NCI-H1092 (cell line): ENCODE data around the gene ST7.

Experiments
- DNase-seq: peaks from one replicate; lab custom pipeline; 2025; lab: John Stamatoyannopoulos, UW

The ST7 gene

DNA sequence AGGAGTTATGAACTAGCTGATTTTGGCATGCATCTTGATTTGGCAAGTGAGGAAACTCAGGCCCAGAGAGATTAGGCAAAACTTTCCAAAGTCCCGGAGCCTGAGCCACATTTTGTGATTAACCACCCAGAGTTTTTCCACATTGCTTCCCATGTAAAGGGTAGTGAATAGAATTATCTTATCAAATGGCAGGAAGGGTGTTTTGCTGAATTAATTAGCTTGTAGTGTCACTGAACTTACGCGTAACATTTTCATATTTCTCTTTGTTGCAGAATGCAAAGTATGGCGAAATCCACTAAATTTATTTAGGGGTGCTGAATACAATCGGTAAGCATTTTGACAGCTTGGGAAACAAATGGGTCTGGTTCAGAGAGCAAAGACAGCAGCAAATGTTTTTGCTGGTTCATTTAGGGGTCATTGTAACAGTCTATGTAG is 176.2 kb downstream of the ST7 start:
- DNase-seq, result no peak

DNA sequence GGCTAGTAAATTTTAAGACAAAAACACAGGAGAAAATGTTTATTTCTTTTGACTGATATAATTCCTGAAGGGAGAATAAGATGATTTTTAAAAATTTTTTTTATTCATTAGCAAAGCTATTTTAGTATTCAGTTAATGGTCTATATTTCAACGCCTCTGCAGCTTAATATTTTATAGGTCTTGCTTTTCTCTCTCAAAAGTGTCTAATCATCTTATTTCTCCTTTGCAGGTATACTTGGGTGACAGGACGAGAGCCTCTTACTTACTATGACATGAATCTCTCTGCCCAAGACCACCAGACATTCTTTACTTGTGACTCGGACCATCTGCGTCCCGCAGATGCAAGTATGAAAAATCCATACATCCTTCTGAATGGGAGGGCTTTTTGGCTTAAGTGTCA is 177.0 kb downstream of the ST7 start:
- no peak for DNase-seq

DNA sequence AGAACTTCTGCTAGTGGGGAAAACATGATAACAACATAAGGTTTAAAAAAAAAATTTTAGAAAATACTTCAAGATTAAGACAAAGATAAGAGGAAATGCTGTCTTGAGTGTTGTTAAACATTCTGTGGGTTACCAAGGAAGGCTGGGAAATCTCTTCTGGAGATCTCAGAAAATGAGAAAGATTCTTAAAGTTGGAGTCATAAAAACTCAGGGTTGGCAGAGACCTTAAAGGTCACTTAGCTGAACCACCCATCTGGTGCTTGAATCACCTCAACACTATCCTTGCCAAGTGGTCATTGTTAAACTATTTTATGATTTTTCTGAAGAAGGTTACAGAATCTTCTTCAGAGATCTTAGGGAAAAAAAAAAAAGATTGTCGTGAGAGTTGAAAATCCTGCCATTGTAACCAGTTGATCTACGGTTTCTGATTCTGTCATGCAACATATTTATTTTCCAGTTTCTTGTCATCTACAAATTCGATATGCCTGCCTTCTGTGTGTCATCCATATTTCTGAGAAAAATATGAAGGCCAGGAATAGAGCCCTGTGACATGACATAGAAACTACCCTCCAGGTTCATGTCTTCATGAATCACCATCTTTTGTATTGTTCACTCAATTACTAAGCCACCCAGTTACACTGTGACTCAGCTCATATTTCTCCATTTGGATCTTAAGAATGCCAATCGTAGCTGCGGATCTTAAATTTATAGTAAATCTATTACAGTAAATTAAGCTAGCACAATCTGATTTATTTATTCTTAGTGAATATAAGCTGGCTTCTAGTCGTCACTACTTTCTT is 179.2 kb downstream of the ST7 start:
- no peak for DNase-seq

DNA sequence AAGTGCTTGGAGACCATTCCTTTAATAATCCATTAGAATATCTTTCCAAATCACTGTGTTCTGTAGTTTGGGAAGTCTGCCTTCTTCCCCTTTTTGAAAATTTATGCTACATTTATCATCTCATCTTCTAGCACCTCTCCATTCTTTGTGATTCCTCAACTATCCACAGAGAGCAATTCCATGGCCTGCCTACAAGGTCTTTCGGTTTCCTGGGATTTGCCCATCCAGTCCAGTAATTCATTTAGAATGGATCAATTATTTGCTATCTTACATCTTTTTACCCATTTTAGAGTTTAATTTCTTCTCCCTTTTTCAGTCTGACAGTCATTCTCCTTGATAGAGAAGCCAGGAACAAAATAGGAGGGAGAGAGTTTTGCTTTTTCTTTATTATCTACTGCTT is 179.8 kb downstream of the ST7 start:
- DNase-seq, result no peak

DNA sequence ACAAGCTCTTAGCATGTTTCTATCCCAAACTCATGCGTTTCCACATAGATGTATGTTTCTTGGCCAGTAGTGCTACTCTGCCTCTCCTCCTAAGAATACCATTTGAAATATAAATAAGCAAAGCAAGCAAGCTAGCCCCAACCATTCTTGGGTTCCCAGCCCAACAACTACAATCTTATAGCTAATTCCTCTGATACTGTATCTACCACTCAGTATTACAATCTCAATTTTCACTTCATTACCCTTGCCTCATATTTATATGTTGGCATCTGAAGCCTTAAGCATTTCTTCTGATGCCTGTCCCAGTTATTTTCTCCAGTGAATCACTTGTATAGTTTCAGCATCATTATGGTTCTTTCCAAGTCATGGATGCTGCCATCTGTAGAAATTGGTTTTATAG is 181.1 kb downstream of the ST7 start:
- DNase-seq, result no peak

DNA sequence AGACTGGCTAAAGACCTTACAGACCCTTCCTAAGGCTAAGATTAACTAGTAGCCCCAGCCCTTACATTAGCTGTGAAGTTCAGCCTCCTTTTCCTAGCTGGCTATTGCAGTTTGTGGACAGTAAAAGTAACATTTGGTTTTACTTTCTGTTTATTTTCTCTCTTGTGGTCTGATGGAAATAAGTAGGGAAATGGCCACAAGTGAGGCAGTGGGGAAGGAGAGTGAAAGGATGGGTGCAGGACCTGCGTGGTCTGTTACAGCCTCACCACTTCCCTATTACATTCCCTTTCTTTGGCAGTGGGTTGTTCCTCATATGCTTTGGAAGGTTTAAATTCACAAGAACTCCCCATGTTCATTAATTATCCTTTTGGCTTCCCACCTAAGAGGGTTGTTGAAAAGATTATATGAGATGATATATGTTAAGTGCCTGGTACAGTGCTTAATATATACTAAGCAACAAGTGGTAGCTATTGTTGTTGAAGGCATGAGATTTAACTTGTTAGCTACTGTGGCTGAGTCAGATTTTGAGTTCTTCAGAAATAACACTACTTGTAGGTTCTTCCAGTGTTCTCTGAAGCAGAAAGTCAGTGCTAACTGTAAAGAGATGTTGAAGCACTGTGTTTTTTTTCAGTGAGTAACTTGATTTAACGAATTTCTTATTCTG is 181.7 kb downstream of the ST7 start:
- no peak for DNase-seq

DNA sequence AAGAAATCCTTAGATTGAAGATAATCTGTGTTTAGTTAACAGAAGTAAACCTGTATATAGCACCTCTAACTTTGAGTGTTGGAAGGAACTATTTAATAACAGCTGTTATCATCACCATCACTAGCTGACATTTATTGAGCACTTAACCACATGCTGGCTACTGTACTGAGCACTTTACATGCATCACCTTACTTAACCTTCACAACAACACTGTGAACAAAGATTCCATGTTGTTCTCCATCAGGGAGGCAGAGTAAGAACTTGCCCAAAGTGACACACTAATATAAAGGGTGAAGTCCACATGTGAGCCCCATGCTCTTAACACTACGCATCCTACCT is 182.2 kb downstream of the ST7 start:
- no peak for DNase-seq

DNA sequence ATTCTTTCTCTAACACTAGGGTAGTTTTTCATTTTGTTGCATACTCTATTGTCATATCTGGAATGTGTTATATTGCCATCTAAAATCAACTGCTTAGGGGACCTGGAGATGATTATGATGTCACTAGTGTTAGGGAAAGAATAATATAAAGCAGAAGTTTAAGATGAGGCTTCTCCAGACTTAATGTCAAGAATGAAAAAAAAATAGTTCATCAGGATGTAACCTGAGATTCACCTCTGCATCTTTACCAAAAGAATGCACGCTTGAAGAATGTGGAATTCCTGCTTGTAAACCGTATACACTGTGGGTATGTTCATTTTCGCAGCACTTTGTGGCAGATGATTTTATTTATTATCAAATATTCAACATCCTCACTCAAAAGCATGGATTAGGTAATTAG is 184.6 kb downstream of the ST7 start:
- no peak for DNase-seq

DNA sequence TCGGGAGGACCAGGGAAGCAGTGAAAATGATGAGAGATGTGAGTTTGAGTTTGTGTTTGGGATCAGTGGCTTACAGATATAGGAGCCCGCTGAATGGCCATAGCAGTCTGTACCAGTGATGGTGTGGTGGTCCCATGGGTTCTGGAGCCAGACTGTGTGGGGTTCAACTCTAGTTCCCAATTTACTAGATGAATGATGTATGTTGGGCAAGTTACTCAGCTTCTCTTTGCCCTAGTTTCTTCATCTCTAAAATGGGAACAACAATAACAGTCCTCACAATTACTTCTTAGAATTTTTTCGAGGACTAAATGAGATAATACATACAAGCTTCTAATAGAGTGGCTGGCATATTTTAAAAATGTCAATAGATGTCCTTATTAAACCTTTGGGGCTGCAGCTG is 185.2 kb downstream of the ST7 start:
- no peak for DNase-seq

DNA sequence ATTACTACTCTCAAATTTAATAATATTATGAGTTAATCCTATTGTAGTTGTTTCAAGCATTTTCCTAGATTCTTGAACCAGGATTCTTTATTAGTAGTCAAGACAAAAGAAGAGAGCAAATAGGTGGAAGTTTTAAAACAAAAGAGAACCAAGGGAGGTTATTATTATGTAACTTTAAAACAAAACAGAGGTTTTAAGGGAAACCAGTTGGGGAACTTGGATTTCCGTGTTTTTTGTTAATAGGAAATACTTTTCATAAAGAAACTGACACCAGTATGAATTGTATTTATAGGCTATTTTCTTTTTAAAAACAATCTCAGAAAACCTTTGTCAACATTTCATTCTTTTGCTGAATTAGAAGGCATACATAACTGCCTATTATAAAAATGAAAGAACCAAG is 185.7 kb downstream of the ST7 start:
- DNase-seq, result no peak

DNA sequence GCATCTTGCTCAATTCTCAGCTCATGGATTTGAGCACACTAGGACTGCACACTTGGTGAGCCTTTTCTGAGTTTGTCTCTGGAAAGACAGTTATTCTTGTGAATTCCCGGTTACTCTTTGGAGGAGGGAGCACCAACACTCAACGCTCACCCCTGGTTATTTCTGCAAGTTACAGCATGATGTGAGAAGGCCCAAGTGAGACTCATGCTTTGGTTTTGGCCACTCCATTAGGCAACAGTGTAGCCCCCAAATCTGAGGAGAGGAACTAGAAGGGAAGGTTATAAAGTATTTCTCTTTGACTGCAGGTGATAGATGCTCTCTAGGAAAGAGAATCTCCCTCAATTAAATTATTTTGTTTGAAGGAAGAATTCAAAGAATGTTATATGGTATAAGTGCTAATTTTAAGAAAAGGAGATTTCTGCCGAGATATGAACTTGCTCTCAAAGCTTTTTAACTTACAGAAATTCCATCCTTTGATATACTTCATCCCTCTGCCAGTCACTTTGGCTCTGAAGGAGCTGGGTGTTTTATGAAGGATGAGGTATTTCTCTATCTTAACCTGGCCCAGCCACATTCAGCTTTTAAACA is 186.2 kb downstream of the ST7 start:
- DNase-seq, result no peak

DNA sequence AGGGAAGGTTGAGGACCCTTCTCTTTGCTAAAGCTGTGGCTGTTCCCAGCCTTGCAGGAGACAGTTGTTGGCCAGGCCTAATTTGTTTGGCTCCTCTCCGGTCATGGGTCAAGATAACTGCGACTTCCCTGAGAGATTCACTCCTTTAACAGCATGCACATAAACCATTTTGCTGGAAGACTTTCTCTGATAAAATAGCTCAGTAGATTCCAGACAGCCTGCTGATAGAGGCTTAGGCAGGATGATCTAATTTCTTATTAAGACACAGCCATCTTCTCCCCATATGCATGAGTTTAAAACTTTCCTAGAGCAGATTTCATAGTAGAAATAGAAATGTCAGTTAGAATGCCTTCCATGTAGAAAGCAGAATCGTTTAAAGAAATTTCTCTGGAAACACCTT is 187.6 kb downstream of the ST7 start:
- no peak for DNase-seq

DNA sequence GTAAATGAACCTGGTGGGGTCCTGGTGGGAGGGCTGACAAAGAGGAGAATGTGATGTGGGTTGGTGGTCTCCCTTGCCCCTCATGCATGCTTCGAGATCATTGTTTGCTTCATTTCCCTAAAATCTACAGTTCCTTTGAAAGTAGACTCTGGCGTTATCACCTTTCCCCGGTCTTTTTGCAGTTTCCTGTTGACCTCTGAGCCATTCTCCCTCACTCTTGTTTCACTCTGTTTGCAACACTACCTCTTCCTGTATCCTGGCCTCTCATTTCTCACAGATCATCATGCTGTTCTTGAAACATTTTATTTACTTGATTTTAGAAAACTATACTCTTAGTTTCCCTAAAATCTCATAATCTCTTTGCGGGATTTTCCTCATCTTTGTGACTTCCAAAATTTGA is 189.8 kb downstream of the ST7 start:
- DNase-seq, result no peak

DNA sequence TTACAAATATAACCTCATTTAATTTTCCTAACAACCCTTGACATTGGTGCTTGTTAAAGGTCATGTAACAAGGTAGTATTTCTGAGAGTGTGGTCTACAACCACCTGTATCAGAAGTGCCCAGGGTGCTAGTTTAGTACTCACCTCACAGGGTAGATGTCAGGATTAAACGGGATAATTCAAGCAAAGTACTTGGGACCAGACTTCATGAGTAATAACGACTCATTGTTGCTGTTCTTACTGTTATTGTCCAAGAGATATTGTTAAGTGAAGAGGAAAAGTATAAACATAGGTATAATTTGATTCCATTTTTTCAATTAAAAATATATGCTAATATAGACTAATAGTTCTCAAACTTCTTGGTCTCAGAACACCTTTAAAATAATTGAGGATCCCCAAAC is 190.3 kb downstream of the ST7 start:
- DNase-seq, result no peak

DNA sequence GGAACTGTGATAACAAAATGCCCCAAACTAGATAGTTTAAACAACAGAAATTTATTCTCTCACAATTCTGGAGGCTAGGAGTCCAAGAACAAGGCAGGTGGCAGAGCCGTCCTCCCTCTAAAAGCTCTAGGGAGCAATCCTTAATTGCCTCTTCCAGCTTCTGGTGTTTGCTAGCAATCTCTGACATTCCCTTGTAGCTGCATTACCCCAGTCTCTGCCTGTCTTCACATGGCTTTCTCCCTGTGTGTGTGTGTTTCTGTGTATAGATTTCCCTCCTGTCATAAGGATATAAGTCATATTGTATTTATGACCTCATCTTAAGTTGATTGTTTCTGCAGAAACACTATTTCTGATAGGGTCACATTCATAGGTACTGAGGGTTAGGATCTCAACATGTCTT is 192.0 kb downstream of the ST7 start:
- DNase-seq, result no peak

DNA sequence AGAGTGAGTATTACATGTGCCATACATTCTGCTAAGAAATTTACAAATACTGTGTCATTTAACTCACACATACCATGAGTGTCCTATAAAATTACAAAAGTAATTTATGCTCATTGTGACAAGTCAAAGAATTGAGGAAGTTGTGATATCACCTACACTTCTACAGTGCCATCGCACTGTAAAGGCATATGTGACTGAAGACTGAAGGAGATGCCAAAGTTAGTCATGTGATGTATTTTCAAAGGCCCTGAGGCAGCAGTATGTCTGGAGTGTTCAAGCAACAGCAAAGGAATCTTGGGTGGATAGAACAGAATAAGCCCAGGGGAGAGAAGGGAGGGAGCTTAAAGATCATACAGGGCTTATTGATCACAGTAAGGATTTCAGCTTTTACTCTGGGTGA is 192.8 kb downstream of the ST7 start:
- DNase-seq, result no peak

DNA sequence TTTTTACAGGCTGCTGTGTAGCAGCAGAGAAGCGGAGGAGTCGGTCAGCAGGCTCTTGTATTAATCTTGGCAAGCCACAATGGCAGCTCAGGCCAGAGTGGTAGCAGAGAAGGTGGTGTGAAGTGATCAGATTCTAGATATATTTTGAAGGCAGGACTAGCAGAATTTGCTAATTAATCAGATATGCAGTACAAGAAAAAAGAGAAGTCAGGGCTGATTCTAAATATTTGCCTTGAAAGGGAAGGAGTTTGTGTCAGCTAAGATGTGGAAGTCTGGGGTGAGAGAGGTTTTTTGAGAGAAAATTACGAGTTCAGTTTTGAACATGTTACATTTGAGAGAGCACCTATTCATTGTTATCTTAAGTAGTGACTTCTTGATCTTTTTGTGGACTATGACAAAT is 193.2 kb downstream of the ST7 start:
- no peak for DNase-seq

DNA sequence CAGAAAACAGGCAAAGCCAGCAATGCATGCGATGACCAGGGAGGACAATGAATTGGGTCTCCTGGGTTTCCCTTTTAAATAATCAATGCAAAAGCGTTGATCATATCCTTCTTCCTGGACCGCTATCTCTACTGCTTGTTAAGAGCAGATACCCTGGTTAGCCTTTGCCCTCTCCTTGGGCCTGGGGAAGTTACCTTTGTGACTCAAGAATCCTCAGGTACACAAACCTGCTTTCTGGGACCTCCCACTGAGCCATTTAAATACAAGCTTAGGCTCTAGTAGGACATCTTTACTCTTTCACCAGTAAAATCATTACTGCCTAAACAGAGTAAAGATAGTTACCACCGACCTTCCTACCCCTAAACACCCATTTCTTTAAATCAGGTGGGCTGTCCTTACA is 195.7 kb downstream of the ST7 start:
- no peak for DNase-seq

DNA sequence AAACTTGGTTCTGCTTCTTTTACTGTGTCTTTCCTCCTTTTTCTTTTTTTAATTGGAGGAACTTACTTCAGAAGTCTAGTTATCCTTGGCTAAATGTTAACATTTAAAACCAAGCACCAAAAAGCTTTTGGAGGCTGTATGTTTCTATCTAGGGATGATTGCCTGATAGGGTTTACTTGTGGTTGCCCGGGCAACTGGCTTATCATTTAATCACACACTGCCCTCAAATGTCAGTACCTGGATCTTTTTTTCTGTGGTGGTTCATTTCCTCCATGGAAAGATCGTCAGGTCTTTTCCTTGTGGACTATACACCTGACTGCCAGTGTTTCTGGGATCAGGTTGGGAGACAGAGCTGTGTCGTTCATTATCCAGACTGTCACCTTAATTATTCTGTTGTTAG is 196.4 kb downstream of the ST7 start:
- DNase-seq, result no peak

DNA sequence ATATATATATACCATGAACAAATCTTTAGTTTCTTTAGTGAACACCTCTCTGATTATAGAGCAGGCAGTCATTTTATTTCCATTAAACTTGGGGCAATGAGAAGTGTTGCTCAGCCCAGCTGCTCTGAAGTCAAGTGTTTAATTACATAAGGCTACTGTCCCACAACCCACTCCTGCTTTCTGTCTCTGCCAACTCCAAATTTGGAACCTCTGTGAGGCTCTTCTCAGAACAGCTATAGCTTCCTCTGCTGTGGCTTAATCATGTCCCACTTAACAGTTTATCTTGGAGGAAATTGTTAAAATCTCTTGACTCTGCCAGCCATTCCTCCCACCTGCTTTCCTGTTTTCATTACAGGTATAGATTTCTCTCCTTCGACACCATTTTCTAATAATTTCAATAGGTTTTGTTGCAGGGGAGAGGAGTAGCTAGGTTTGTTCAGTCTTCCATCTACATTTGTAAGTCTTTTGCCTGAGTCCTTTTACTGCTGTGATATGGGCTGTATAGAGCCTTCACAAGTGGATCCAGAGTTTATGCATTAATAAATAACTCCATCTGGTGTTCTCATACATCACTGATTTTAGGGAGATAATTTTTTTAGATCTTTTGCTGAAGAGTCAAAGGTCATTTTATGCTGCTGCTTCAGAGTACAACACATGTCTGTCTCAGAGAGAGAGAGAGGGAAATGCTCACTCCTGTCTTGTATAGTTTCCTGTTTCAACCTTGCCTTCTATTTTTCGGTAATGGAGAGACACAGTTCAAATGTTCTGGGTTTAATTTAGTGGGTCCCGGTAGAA is 199.1 kb downstream of the ST7 start:
- no peak for DNase-seq

DNA sequence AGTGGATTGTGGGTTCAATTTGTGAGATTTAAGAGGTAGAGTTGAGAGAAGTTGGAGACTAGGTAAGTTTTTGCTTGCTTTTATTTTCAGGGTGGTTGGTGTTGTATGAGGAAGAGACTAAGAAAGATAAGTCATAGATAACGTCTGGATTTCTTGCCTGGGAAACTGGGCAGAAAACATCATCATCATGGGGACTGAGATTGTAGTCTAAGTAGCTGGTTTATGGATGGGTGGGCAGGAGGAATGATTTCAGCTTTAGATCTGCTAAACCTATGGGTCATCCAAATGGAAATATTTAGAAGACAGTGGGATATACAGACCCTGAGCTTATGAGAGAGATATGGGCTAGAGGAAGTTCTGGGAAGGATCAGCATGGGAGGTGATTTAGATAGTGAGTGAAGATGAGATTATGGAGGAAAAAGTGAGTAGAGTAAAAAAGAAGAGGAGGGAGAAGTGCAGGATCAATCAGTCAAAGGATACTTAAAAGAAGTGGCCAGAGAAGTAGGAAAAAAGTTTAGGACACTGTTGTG is 199.8 kb downstream of the ST7 start:
- no peak for DNase-seq

DNA sequence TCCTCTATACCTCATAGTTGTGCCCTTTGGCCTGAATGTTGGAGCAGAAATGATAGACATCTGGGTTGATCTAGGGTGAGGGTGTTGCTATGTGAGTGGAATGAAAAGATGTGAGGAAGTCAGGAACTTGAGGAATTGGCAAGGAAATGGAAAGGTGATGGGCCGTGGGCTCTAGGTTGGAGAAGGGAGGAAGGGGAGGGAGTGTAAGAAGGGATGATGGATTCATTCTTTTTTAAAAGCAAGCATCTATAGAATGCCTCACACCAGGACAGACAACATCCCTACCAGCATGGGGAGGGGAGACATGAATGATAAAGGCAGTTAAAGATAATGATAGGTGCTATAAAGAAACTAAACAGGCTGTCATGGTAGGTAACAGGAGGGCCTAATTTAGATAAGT is 201.4 kb downstream of the ST7 start:
- DNase-seq, result no peak

DNA sequence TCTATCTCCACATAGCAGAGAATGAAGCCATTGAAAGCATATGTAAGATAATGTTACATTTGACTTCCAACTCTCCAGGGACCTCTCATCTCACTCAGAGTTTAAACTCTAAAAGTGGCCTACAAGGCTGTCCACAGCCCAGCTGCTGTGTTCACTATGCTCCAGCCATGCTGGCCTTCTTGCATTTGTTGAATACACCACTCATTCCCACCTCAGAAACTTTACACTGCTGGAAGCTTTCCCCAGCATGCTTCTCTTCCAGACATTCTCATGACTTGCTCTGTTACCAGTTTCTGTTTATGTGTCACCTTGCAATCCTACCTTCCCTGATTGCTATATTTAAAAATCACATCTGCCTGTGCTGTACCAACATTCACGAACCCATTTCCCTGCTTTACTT is 202.4 kb downstream of the ST7 start:
- no peak for DNase-seq
